ENCODE measurements around the gene ZDHHC8.

- TF ChIP-seq SRF (IDR thresholded peaks at IDR 0.05; ENCODE audit: low read depth) (no peak), POLR2A (IDR thresholded peaks at IDR 0.05; ENCODE audit: borderline replicate concordance, extremely low read depth, insufficient read depth, insufficient read length) (no peak), JUND (IDR thresholded peaks at IDR 0.05) (no peak), EZH2 (IDR thresholded peaks at IDR 0.05) (no peak), CTCF (IDR thresholded peaks at IDR 0.05 in 2 of 3, conservative IDR thresholded peaks at IDR 0.05 in 1 of 3; ENCODE audit: borderline replicate concordance in 1 of 3, insufficient read depth in 1 of 3, low read depth in 2 of 3, low read length in 2 of 3) (no peak), POLR2AphosphoS5 (IDR thresholded peaks at IDR 0.05; ENCODE audit: low read depth, low read length) (no peak), ZNF274 (IDR thresholded peaks at IDR 0.05; ENCODE audit: low read depth, low read length) (no peak), RAD21 (IDR thresholded peaks at IDR 0.05; ENCODE audit: low read depth) (no peak), ZFX (IDR thresholded peaks at IDR 0.05) (no peak), YY1 (IDR thresholded peaks at IDR 0.05; ENCODE audit: extremely low read depth, insufficient replicate concordance, low read depth, low read length) (no peak), ATF3 (IDR thresholded peaks at IDR 0.05) (no peak), EZH2phosphoT487 (IDR thresholded peaks at IDR 0.05; ENCODE audit: borderline replicate concordance) (no peak), TCF7L2 (IDR thresholded peaks at IDR 0.05; ENCODE audit: borderline replicate concordance, extremely low read depth, insufficient read depth, insufficient read length) (no peak)
- TF ChIP-seq, protein P1, sequence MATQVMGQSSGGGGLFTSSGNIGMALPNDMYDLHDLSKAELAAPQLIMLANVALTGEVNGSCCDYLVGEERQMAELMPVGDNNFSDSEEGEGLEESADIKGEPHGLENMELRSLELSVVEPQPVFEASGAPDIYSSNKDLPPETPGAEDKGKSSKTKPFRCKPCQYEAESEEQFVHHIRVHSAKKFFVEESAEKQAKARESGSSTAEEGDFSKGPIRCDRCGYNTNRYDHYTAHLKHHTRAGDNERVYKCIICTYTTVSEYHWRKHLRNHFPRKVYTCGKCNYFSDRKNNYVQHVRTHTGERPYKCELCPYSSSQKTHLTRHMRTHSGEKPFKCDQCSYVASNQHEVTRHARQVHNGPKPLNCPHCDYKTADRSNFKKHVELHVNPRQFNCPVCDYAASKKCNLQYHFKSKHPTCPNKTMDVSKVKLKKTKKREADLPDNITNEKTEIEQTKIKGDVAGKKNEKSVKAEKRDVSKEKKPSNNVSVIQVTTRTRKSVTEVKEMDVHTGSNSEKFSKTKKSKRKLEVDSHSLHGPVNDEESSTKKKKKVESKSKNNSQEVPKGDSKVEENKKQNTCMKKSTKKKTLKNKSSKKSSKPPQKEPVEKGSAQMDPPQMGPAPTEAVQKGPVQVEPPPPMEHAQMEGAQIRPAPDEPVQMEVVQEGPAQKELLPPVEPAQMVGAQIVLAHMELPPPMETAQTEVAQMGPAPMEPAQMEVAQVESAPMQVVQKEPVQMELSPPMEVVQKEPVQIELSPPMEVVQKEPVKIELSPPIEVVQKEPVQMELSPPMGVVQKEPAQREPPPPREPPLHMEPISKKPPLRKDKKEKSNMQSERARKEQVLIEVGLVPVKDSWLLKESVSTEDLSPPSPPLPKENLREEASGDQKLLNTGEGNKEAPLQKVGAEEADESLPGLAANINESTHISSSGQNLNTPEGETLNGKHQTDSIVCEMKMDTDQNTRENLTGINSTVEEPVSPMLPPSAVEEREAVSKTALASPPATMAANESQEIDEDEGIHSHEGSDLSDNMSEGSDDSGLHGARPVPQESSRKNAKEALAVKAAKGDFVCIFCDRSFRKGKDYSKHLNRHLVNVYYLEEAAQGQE (IDR thresholded peaks at IDR 0.05; ENCODE audit: low read depth): no peak
Observed at GRCh38 chr22:20148414-20148813, 16.8 kb downstream of the ZDHHC8 start.

Measured in HCT116 (cell line).